CD4-positive, alpha-beta memory T cell (primary cell): Measurements from ENCODE around the gene SLC30A1. TPM values are rescaled to one million over a fixed set of nuclear protein-coding genes. Genes with fewer than 3 reads are reported as not detected.
A peak's percentile ranks its signal among the peaks of the same experiment; 100 is the strongest.

Experiments
- CTCF ChIA-PET: fragments of 350-600 bp; sonication (Branson Sonifier 250); formaldehyde crosslinking; loops from one replicate; lab custom pipeline; 2021; ENCODE audit warnings: inconsistent platforms; ENCODE audit not compliant: partially characterized antibody; lab: Charles Lee
- POLR2A ChIA-PET: fragments of 350-600 bp; sonication (Branson Sonifier 250); formaldehyde crosslinking; loops from one replicate; lab custom pipeline; 2021; ENCODE audit not compliant: partially characterized antibody; lab: Charles Lee
- DNase-seq, 5 donors: peaks; one replicate each; pipeline versions ENCODE4 v3.0.0 to v3.0.0-alpha.2; 2020 to 2022; ENCODE audit warnings: mixed read lengths in 1 of 5
- H3K27ac ChIP-seq: one replicate; pipeline ENCODE4 v1.7.0; 2013; ENCODE audit warnings: low read depth, low read length
- H3K27me3 ChIP-seq: 2 replicates; pipeline ENCODE4 v1.7.0; 2013; ENCODE audit warnings: mild to moderate bottlenecking, low read length, moderate library complexity; ENCODE audit not compliant: insufficient read depth
- H3K36me3 ChIP-seq: 2 replicates; pipeline ENCODE4 v1.7.0; 2013; ENCODE audit warnings: mild to moderate bottlenecking, low read length, moderate library complexity; ENCODE audit not compliant: insufficient read depth
- H3K4me1 ChIP-seq: 2 replicates; pipeline ENCODE4 v1.7.0; 2013; ENCODE audit warnings: mild to moderate bottlenecking, low read length, moderate library complexity; ENCODE audit not compliant: insufficient read depth
- H3K4me3 ChIP-seq, 2 donors: one replicate each; pipeline ENCODE4 v1.7.0; 2013; ENCODE audit warnings: low read length in 2 of 2, mild to moderate bottlenecking in 1 of 2
- H3K9me3 ChIP-seq, 2 donors: one replicate each; pipeline ENCODE4 v1.7.0; 2013; ENCODE audit warnings: low read length in 2 of 2, control low read depth in 1 of 2; ENCODE audit not compliant: control insufficient read depth in 1 of 2
- H3K27ac Mint-ChIP-seq, 7 donors: one replicate each; pipeline ENCODE4 v1.8.0; 2020 to 2021; ENCODE audit warnings: mixed read lengths in 7 of 7, mild to moderate bottlenecking in 6 of 7, inconsistent platforms in 3 of 7, moderate library complexity in 3 of 7
- H3K27me3 Mint-ChIP-seq, 2 donors: one replicate each; pipeline ENCODE4 v1.8.0; 2020 to 2021; ENCODE audit warnings: mixed read lengths in 2 of 2
- H3K36me3 Mint-ChIP-seq, 2 donors: one replicate each; pipeline ENCODE4 v1.8.0; 2020 to 2021; ENCODE audit warnings: mixed read lengths in 2 of 2, inconsistent platforms in 1 of 2, mild to moderate bottlenecking in 1 of 2
- H3K4me1 Mint-ChIP-seq, 4 donors: one replicate each; pipeline ENCODE4 v1.8.0; 2020 to 2021; ENCODE audit warnings: mixed read lengths in 4 of 4, mild to moderate bottlenecking in 1 of 4
- H3K4me3 Mint-ChIP-seq, 8 donors: one replicate each; pipeline ENCODE4 v1.8.0; 2020 to 2021; ENCODE audit warnings: mixed read lengths in 8 of 8, mild to moderate bottlenecking in 7 of 8, moderate library complexity in 6 of 8, inconsistent platforms in 3 of 8
- H3K9me3 Mint-ChIP-seq, 8 donors: one replicate each; pipeline ENCODE4 v1.8.0; 2020 to 2021; ENCODE audit warnings: mixed read lengths in 8 of 8, mild to moderate bottlenecking in 5 of 8, inconsistent platforms in 3 of 8, moderate library complexity in 1 of 8
- intact Hi-C: fragments of 100-400 bp; cut with micrococcal nuclease; formaldehyde crosslinking; loops from one replicate; pipeline ENCODE4 v1.15.1; 2023
- polyA plus RNA-seq, 2 donors: library from polyadenylated mRNA; unstranded; fragments of 300-500 nt; fragmentation: Illumina TruSeq; gene quantifications; one replicate each; pipeline ENCODE4 v1.2.3, GENCODE V29; 2021
- total RNA-seq, 2 experiments: library from RNA; stranded (reverse); gene quantifications; one replicate each; pipeline ENCODE4 v1.2.3, GENCODE V29; 2021

SLC30A1 gene
- total and polyA plus RNA-seq, 4 experiments from 2014 or later: 2.5 to 10.6 (median 6.3) TPM

DNA sequence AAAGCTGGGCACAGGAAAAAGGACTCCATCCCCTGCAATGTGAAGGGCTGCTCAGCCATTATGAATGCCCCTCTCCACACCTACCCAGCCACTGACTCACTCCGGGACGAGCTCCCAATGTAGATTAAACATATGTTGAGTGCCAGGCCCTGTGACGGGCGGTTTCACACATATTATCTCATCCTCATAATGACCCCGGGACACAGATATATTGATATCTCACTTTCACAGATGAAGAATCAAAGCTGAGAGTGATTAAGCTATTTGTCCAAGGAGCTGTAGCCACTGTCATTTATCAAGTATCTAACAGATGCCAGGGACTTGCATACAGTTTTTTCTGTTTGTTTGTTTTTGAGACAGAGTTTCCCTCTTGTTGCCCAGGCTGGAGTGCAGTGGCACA is 35.0 kb upstream of the SLC30A1 start:
- no peak overlapping the region for H3K27ac ChIP-seq
- no peaks in the 10 kb centered on the region for H3K27me3 ChIP-seq
- intact Hi-C loops: no loop called here
- ChIA-PET POLR2A (no interaction called here), CTCF (interaction anchor here (1.2 kb wide), 1 partner anchor 9 kb away, joined by 3 read pairs; no protein-coding TSS in a partner anchor)
- Mint-ChIP-seq H3K27ac (peak overlapping the region in 2 of 7 donors; percentile 57 to 70), H3K9me3 (no peaks in the 10 kb centered on the region), H3K4me3 (no peak overlapping the region), H3K4me1 (no peaks in the 10 kb centered on the region), H3K36me3 (no peaks in the 10 kb centered on the region), H3K27me3 (no peaks in the 10 kb centered on the region)
- no peak for DNase-seq
- no peak overlapping the region for H3K4me3 ChIP-seq
- no peaks in the 10 kb centered on the region for H3K4me1 ChIP-seq
- H3K36me3 ChIP-seq: no peaks in the 10 kb centered on the region
- H3K9me3 ChIP-seq: no peaks in the 10 kb centered on the region

GRCh38 chr1:211613108-211613947 is 34.4 kb upstream of the SLC30A1 start:
- intact Hi-C loops: no loop called here
- no peaks in the 10 kb centered on the region for H3K27me3 Mint-ChIP-seq
- Histone ChIP-seq H3K27ac (no peak overlapping the region), H3K4me1 (no peaks in the 10 kb centered on the region), H3K36me3 (no peaks in the 10 kb centered on the region), H3K27me3 (no peaks in the 10 kb centered on the region), H3K9me3 (no peaks in the 10 kb centered on the region), H3K4me3 (no peak overlapping the region)
- H3K36me3 Mint-ChIP-seq: no peaks in the 10 kb centered on the region
- ChIA-PET POLR2A (no interaction called here), CTCF (interaction anchor here (0.7 to 1.2 kb wide), 2 partner anchors 8 to 885 kb away, joined by 3 read pairs; no protein-coding TSS in a partner anchor)
- no peak overlapping the region for H3K4me3 Mint-ChIP-seq
- no peak for DNase-seq
- no peaks in the 10 kb centered on the region for H3K4me1 Mint-ChIP-seq
- H3K27ac Mint-ChIP-seq: peak overlapping the region in 2 of 7 donors; percentile 57 to 70
- no peaks in the 10 kb centered on the region for H3K9me3 Mint-ChIP-seq

DNA sequence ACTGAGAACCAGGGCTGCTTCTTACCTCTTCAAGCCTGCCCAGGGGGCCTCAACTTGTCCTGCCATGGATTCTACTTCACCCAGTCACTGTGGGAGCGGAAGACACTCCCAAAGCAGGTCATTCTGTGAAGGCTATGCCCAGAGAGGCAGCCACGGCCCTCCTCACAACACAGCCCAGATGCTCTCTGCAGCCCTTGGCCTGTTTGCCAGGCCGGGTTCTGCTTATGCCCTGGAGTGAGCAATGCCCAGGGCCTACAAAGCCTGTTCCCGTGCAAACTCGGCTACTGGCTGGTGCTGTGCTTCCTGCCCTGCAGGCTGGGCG is 33.8 kb upstream of the SLC30A1 start:
- no peak overlapping the region for H3K4me3 Mint-ChIP-seq
- CTCF ChIA-PET: no interaction called here
- intact Hi-C loops: no loop called here

DNA sequence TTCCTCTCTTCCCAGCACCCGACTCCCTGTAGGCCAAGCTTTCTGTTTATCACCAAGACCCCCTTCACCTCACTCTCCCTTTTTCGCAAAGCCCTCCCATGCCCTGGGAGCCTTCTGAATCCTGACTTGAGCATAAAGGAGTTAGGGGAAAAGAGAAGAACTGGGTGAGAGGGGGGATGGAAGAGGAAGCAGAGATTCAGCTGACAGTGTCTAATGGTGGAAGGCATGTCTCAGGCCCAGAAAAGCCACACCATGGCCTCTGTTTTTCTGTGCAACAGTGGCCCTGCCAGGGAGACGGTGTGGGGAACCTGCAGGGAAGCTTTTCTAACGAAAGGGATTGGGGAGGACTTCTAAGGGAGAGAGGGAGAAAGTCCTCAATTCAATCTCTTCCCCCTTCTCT is 32.9 kb upstream of the SLC30A1 start:
- H3K27ac ChIP-seq: no peak overlapping the region
- Mint-ChIP-seq H3K36me3 (no peaks in the 10 kb centered on the region), H3K4me1 (peaks cover 6 to 14% (median 7%) of the 10 kb centered on the region in 4 donors), H3K27ac (no peak overlapping the region), H3K4me3 (no peak overlapping the region), H3K27me3 (no peaks in the 10 kb centered on the region), H3K9me3 (peaks cover 0 to 4% (median 0%) of the 10 kb centered on the region in 8 donors)
- intact Hi-C loops: no loop called here
- no peak for DNase-seq
- H3K4me3 ChIP-seq: no peak overlapping the region
- H3K9me3 ChIP-seq: no peaks in the 10 kb centered on the region
- ChIA-PET CTCF (interaction anchor here (0.9 kb wide), 1 partner anchor 40 kb away, joined by 3 read pairs; no protein-coding TSS in a partner anchor), POLR2A (no interaction called here)
- H3K36me3 ChIP-seq: no peaks in the 10 kb centered on the region
- H3K27me3 ChIP-seq: no peaks in the 10 kb centered on the region
- H3K4me1 ChIP-seq: peaks cover 7% of the 10 kb centered on the region

More for the DNA sequence above, 33.8 kb upstream of the SLC30A1 start:
- H3K9me3 ChIP-seq: no peaks in the 10 kb centered on the region
- no peaks in the 10 kb centered on the region for H3K4me1 ChIP-seq
- Mint-ChIP-seq H3K36me3 (no peaks in the 10 kb centered on the region), H3K4me1 (peaks cover 0 to 4% (median 2%) of the 10 kb centered on the region in 4 donors), H3K9me3 (peaks cover 0 to 4% (median 0%) of the 10 kb centered on the region in 8 donors), H3K27me3 (no peaks in the 10 kb centered on the region), H3K27ac (no peak overlapping the region)
- no peak overlapping the region for H3K27ac ChIP-seq
- POLR2A ChIA-PET: no interaction called here
- no peaks in the 10 kb centered on the region for H3K27me3 ChIP-seq
- DNase-seq: no peak
- H3K36me3 ChIP-seq: no peaks in the 10 kb centered on the region
- no peak overlapping the region for H3K4me3 ChIP-seq

- Mint-ChIP-seq H3K27me3 (no peaks in the 10 kb centered on the region), H3K9me3 (peaks cover 0 to 4% (median 0%) of the 10 kb centered on the region in 8 donors), H3K27ac (peak overlapping the region in 2 of 7 donors; percentile 42 to 45), H3K36me3 (no peaks in the 10 kb centered on the region), H3K4me1 (peaks cover 8 to 22% (median 11%) of the 10 kb centered on the region in 4 donors), H3K4me3 (no peak overlapping the region)
- Histone ChIP-seq H3K36me3 (no peaks in the 10 kb centered on the region), H3K4me3 (no peak overlapping the region), H3K27me3 (no peaks in the 10 kb centered on the region), H3K4me1 (peaks cover 13% of the 10 kb centered on the region), H3K9me3 (no peaks in the 10 kb centered on the region), H3K27ac (no peak overlapping the region)
- POLR2A ChIA-PET: no interaction called here
- DNase-seq: no peak
- intact Hi-C loops: no loop called here
- CTCF ChIA-PET: no interaction called here
Measured at GRCh38 chr1:211610779-211611556, 32.0 kb upstream of the SLC30A1 start.

DNA sequence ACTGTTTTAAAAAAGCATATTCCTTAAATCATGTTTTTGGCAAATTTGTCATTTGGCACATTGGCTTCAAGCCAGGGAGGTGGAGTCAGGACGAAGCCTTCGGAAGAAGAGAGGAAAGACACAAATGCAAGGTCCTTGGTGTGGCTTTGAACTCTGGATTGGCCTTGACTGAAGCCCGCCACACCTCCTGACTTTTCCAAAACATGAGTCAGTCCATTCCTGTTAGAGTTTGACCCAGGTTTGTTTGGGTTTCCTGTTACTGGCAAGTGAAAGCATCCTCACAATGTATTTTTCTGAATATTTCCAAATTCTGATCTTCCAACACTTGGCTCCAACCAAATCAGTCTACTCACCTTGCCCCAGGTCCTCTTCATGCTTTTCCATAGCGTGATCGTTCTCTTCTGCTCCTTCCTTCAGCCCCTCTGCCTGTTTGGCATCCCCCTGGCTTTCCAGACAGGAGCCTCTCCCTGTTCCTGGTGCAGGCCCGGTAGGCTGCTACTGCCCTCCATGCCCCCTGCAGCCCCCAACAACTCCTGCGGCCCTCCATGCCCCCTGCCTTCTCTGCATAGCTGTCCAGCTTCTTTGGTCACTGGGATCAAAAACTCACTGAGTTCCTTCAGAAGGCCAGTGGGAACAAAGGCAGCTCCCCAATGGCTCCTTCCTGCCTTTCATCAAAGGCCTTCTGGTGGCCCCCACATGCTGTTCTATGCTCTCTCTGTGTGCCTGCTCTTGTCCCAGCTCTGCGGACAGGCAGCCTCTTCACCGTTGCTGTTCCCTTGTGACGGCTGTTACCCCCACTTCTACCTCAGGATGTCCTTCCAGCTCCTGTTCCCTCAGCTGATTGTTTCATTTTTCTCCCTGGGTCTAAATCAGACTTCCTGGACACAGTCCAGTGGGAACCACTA is 30.4 kb upstream of the SLC30A1 start:
- H3K4me1 ChIP-seq: peaks cover 18% of the 10 kb centered on the region

More for the DNA sequence above, 30.4 kb upstream of the SLC30A1 start:
- DNase-seq: no peak
- Histone ChIP-seq H3K9me3 (no peaks in the 10 kb centered on the region), H3K36me3 (no peaks in the 10 kb centered on the region), H3K27ac (no peak overlapping the region), H3K27me3 (no peaks in the 10 kb centered on the region), H3K4me3 (no peak overlapping the region)
- H3K27ac Mint-ChIP-seq: no peak overlapping the region
- H3K4me1 Mint-ChIP-seq: peaks cover 8 to 28% (median 11%) of the 10 kb centered on the region in 4 donors
- H3K4me3 Mint-ChIP-seq: no peak overlapping the region
- POLR2A ChIA-PET: no interaction called here
- H3K9me3 Mint-ChIP-seq: peaks cover 0 to 4% (median 0%) of the 10 kb centered on the region in 8 donors
- CTCF ChIA-PET: no interaction called here
- H3K27me3 Mint-ChIP-seq: peaks cover 0 to 2% of the 10 kb centered on the region in 2 donors
- no peaks in the 10 kb centered on the region for H3K36me3 Mint-ChIP-seq
- intact Hi-C loops: no loop called here
